ENCODE data around the gene CRACR2A.

CRACR2A gene

GRCh38 chr12:3755898-3756297 is 3.0 kb upstream of the CRACR2A start:
- no peak for TF ChIP-seq CTCF (IDR thresholded peaks at IDR 0.05; ENCODE audit: control insufficient read depth, insufficient read depth, low read depth, low read length, missing control alignments)
- DNase-seq (ENCODE audit: low read depth), result no peak
- H3K4me3 ChIP-seq (ENCODE audit: control insufficient read depth, low read depth, low read length), result no peak overlapping the region

GRCh38 chr12:3753544-3754284 is 805 bp upstream of the CRACR2A start:
- peak overlapping the region; percentile 58 for H3K4me3 ChIP-seq (ENCODE audit: control insufficient read depth, low read depth, low read length)
- no peak for DNase-seq (ENCODE audit: low read depth)
- TF ChIP-seq CTCF (IDR thresholded peaks at IDR 0.05; ENCODE audit: control insufficient read depth, insufficient read depth, low read depth, low read length, missing control alignments), result no peak

GRCh38 chr12:3752096-3752709 is 706 bp downstream of the CRACR2A start:
- no peak for DNase-seq (ENCODE audit: low read depth)
- peak overlapping the region; percentile 58 for H3K4me3 ChIP-seq (ENCODE audit: control insufficient read depth, low read depth, low read length)
- no peak for TF ChIP-seq CTCF (IDR thresholded peaks at IDR 0.05; ENCODE audit: control insufficient read depth, insufficient read depth, low read depth, low read length, missing control alignments)

GRCh38 chr12:3751151-3752095 is 1.5 kb downstream of the CRACR2A start:
- H3K4me3 ChIP-seq (ENCODE audit: control insufficient read depth, low read depth, low read length), result no peak overlapping the region
- DNase-seq (ENCODE audit: low read depth), result no peak
- no peak for TF ChIP-seq CTCF (IDR thresholded peaks at IDR 0.05; ENCODE audit: control insufficient read depth, insufficient read depth, low read depth, low read length, missing control alignments)

- H3K4me3 ChIP-seq (ENCODE audit: control insufficient read depth, low read depth, low read length), result no peak overlapping the region
- TF ChIP-seq CTCF (IDR thresholded peaks at IDR 0.05; ENCODE audit: control insufficient read depth, insufficient read depth, low read depth, low read length, missing control alignments), result no peak
- DNase-seq (ENCODE audit: low read depth), result no peak
Measured at GRCh38 chr12:3750616-3751015, 2.3 kb downstream of the CRACR2A start.

- DNase-seq (ENCODE audit: low read depth), result no peak
- H3K4me3 ChIP-seq (ENCODE audit: control insufficient read depth, low read depth, low read length), result no peak overlapping the region
- TF ChIP-seq CTCF (IDR thresholded peaks at IDR 0.05; ENCODE audit: control insufficient read depth, insufficient read depth, low read depth, low read length, missing control alignments), result no peak
Measured at GRCh38 chr12:3748620-3749019, 4.3 kb downstream of the CRACR2A start.
